GM18868 (cell line): ENCODE results near the gene C19orf12.
A peak's percentile ranks its signal among the peaks of the same experiment; 100 is the strongest.
"Not testable (repeated sequence)": the region's sequence is repeated elsewhere in the genome, so short reads cannot be mapped to it uniquely, and the experiment has no call there.

Experiments
- ATAC-seq: cut with Tn5 transposase; IDR thresholded peaks from one replicate; pipeline ENCODE4 v1.9.1; 2021; ENCODE audit warnings: mild to moderate bottlenecking, moderate library complexity; ENCODE audit not compliant: unreplicated experiment

Gene C19orf12

DNA sequence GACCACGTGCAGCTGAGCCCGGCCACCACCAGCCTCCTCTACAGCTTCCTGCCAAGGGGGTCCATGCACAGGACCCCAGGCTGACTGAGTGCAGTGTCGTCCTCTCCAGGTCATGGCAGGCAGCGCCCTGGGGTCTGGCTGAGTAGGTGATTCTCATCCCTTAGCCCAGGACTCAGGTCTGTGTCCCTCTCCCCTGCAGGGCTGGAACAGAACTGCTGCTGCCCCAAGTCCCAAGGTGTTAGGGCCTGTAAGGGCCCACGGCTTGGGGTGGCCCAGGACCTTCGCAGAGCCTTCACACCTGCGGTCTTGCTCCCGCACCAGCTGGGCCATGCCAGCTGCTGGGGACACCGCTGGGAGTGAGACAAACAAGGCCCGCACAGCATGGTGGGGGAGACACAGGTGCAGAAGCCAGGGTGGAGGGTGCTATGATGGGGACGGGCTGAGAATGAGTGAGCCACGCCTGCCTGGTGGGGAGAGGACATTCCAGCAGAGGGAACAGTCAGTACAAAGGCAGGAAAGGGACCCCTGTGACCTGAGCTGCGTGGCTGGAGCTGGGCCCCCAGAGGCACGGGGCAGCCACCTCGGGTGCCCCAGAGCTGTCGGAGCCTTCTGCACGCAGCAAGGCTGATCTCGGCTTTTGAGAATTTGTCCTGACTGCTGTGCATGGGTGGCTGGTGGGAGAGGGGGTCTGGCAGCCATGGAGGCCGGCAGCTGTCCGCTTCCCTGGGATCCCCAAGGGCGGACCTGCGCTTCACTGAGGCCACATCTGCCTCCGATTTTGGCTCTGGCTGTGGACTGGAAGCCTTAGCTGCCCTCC, 37.9 kb downstream of the C19orf12 start:
- no peak for ATAC-seq

DNA sequence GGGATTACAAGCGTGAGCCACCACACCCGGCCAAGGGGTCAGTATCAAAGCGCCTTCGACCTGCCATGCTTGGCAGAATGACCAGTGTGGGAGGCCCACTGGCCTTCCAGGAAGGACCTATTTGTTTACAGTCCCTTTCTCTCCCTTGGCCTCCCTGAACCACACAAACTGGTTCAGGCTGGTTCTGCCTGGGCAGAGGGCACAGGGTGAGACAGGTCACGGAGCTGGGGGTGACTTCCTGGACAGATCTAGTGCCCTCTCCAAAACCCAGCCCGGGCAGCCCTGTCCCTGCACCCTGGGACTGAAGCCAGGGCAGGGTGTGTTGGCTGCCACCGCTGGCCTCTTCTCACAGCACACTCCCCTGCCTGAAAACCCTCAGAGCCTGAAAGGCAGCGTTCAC, 38.5 kb downstream of the C19orf12 start:
- no peak for ATAC-seq

DNA sequence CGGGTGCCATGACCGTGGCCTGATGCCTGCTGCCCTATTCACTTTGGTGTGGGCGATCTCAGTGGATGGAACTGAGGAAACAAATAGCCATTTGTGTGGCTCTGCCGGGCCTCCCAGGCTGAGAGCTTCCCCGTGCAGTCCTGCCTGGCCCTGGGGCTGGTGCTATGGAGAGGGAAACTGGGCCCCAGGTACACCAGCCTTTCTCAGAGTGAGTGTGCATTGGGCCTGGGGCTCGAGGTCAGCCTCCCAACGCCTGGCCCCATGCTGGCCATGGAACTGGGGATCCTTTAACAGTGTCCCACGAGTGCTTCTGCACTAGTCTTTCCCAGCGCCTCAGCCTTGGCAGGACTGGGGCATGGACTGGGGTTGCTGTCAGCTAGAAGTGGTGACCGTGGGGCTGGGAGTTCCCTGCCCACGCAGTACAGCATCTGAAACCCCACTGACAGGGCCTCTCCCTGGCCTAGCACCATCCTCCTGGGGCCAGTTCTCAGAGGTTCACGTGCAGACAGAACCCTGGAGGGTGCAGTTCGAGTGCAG, 39.3 kb downstream of the C19orf12 start:
- no peak for ATAC-seq

DNA sequence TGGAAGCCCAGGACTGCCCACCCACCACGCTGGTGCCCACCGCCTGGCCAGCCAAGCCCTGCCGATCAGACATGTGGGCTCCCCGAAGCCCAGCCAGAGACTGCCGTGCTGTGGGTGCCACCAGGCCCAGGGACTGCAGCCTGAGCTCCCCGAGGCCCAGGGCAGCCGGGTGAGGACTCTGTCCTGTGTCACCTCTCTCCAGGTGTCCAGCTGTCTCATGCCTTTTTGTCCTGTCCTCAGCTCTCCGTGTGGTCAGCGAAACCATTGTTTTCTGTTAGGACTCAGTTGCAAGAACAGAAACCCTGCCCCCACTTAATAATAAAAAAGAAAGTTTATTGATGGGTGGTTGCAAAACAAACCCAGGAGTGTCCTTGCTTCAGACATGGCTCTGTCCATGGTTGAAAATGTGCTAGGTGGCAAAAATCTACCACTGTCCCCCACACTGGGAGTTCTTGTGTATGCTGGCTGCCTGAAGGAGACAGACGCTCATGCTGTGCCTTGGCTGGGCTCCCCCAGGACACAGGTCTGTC, 39.9 kb downstream of the C19orf12 start:
- no peak for ATAC-seq

DNA sequence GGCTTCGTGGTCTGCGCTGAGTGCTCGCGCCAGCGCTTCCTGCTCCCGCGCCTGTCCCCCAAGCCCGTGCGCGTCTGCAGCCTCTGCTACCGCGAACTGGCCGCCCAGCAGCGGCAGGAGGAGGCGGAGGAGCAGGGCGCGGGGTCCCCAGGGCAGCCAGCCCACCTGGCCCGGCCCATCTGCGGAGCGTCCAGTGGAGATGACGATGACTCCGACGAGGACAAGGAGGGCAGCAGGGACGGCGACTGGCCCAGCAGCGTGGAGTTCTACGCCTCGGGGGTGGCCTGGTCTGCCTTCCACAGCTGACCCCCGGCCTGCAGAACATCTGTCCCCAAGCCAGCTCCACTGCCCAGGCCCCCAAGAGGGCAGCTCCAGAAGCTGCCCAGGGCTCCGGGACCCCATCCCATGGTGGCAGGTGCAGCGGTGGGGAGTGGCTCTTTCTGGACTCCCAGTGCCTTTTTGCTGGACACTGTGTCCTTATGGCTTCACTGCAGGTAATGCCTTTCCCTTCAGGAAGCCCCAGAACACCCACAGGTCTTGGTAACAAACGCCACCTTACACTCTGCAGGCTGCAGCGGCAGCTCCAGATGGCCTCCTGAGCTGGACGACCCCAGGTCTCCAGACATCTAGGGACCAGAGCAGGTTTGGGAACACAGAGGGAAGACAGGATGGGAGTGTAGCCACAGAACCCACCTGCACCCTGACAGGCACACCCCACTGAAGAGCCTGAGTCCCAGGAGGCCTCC, 40.5 kb downstream of the C19orf12 start:
- ATAC-seq = no peak

DNA sequence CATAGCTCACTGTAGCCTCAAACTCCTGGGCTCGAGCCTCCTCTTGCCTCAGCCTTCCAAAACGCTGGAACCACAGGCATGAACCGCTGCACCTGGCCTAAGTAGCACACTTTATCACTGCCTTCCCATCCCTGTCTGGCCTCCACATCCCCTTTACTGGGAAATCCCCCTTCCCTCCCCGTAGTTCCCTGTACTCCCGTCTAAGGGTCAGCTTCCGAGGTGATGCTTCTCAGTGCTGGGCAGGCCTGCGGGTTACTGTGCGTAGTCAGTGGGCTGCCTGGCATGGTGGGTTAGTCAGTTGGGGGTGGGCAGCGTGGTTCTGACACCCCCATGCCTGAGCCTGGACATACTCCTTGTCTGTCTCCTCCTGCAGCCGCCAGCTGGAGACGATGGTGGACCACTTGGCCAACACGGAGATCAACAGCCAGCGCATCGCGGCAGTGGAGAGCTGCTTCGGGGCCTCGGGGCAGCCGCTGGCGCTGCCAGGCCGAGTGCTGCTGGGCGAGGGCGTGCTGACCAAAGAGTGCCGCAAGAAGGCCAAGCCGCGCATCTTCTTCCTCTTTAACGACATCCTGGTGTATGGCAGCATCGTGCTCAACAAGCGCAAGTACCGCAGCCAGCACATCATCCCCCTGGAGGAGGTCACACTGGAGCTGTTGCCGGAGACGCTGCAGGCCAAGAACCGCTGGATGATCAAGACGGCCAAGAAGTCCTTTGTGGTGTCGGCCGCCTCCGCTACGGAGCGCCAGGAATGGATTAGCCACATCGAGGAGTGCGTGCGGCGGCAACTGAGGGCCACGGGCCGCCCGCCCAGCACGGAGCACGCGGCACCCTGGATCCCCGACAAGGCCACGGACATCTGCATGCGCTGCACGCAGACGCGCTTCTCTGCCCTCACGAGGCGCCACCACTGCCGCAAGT, 41.4 kb downstream of the C19orf12 start:
- ATAC-seq = no peak

DNA sequence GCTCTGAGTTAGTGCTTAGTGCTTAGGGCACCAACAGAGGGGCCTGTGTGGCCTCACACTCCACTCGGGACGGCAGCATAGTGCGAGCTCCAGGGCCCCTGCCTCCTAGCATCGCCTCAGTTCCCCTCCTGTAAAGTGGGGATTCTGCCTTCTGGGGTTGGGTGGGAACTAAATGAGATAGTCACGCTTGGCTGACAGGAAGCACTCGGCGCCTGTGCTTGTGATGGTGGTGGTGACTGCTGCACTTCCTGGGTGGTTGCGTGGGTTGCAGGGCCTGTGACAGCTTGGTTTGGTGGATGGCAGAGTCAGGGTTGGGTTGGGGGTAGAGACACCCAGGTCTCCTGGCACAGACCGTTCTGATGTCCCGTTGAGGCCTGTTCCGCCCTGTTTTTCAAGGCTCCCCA, 42.1 kb downstream of the C19orf12 start:
- ATAC-seq = peak; percentile 46

DNA sequence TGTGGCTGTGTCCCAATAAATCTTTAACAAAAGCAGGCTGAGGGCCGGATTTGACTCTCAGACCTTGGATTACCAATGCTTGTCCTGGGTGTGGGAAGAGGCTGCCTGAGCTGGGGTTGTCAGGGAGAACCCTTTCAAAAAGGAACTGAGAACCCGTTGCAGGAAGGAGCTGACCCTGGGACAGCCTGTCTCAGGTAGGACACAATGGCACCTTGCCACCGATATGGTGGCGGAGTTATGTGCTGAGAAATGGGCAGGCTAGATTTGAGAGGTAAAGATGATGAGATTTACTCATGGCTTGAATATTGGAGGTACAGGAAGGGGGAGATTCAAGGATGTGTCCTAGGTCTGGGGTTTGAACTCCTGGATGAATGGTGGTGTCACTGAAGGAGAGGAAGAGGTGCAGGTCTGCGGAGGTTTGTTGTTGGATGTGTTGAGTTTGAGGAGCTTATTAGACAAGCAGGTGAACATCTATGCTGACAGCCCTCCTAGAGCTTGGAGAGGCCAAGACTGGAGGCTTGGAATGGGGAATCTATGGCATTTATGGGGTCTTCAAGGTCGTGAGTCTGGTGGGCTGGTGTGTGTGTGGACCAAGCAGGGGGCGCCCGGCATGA, 42.6 kb downstream of the C19orf12 start:
- ATAC-seq = no peak

DNA sequence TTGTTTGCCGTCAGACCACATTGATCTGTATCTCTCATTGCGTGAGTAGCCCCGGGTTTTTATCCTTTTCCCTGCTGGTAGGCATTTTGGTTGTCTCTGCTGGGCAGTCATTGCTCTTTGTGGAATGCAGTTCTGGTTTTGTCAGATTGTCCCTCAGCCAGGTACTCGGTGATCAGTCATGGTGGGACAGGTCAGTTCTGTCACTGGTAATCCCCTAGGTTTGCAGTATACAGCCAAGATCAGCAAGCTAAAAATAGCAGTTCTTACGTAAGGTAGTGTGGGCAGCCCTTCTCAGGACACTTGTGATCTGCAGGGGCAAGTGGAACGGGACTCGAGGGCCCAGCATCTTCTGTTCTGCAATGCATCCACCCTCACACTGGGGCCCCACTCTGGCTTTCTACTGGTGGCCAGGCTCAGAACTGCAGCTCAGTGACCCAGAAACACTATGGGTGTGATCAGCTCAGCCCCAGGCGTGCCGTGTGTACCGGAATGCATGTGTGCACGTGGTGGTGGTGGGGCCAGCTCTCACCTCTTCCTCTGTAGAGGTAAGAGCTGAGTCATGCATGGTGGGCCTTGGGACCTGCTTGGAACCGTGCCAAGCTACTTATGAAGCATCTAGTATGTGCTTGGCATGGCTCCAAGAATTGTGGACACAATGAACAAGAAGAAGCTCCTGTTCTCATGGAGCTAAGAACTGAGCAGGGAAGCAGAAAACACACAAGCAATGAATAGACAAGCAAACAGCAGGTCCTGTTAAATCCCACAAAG, 43.5 kb downstream of the C19orf12 start:
- peak; percentile 78 for ATAC-seq

DNA sequence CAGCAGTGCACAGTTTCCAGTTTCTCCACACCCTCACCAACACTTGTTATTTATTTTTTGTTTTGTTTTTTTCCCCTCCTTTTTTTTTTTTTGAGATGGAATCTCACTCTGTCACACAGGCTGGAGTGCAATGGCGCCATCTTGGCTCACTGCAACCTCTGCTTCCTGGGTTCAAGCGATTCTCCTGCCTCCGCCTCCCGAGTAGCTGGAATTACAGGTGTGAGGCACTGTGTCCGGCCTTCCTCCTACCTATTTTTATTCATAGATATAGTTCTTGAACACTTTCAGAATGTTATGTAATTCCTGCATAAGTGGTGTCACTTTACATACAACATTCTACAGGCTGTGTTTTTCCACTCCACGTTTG, 44.1 kb downstream of the C19orf12 start:
- ATAC-seq = not testable (repeated sequence)

DNA sequence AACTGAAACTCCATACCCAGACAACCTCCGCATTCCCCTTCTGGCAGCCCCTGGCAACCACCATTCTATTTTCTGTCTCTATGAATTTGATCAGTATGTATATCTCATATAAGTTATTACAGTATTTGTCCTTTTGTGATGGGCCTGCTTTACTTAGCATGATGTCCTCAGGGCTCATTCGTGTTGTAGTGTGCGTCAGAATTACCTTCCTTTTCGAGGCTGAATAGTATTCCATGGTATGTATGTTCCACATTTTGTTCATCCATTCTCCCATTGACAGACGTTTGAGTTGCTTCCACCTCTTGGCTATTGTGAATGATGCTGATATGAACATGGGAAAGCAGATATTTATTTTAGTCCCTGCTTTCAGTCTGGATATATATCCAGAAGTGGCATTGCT, 44.8 kb downstream of the C19orf12 start:
- no peak for ATAC-seq

DNA sequence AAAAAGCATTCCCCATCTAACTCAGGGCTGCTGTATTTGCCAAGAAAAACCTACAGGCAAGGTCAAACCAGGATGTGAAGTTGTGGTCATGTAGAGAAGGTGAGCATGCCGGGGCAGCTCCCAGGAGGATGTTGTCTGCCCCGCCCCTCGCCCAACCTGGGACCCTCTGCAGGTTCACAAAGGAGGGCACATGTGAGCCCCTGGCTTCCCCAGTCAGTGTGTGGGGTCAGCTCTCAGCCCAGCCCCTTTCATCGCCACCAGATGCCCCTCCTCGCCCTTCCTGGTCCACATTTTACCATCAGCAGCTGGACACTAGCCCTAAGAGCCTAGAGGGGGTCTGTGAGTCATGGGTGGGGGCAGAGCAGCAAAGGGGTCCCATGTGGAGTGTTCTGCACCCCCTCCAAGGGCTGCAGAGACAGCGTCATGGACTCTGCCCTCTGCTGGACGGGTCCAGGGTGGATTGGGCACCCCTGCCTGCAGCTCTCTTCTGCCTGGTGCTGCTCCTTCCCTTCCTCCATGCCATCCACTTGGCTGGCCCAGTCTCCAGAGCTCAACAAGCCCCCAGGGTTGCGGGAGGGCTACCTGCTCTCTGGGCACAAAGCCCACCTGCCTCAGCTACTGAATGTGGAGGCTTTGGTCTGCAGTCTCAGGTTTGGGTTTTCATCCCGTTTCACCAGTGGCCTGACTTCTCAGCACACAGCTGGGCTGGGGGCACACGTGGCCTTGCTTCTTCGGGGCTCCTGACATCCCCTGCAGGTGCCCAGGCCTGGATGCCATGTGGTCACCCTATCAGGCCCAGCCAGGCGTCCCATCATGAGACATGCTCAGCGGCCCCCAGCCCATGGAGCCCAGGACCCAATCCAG, 46.1 kb downstream of the C19orf12 start:
- no peak for ATAC-seq

DNA sequence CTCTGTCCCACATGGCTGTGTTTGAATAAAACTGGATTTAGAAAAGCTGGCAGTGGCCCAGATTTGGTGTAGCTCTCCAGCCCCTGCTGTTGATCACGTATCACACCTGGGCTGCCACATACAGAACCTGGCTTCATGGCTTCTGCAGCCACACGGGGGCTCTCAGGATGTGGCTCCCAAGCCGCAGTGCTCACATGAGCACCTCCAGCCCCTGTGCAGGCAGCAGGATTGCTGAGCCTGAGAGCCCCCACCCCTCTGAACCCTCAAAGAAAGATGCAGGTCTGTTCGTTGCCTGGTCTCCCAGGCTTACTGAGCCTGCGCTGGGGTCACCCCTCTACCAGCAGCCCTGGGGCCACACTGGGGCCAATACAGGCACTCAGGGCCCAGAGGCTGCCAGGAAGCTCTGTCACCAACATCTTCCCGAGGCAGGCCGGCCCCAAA, 47.1 kb downstream of the C19orf12 start:
- no peak for ATAC-seq

DNA sequence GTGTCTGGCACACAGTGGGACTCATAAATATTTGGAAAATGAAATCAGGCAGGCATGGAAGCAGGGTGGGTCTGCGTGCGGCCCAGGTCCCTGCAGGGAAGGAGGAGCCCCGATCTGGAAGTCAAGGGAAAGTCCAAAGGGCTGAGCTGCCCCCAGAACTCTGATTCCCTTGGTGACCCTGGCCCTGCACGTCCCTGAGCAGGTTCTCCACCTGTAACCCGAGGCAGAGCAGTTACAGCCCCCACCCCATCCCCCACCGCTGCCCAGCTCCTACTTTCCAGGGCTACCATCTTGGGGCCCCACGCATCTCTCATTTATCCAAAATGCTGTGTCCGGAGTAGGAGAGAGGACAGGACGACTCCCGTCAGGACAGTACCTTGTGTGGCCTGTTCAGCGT, 47.7 kb downstream of the C19orf12 start:
- ATAC-seq = no peak

DNA sequence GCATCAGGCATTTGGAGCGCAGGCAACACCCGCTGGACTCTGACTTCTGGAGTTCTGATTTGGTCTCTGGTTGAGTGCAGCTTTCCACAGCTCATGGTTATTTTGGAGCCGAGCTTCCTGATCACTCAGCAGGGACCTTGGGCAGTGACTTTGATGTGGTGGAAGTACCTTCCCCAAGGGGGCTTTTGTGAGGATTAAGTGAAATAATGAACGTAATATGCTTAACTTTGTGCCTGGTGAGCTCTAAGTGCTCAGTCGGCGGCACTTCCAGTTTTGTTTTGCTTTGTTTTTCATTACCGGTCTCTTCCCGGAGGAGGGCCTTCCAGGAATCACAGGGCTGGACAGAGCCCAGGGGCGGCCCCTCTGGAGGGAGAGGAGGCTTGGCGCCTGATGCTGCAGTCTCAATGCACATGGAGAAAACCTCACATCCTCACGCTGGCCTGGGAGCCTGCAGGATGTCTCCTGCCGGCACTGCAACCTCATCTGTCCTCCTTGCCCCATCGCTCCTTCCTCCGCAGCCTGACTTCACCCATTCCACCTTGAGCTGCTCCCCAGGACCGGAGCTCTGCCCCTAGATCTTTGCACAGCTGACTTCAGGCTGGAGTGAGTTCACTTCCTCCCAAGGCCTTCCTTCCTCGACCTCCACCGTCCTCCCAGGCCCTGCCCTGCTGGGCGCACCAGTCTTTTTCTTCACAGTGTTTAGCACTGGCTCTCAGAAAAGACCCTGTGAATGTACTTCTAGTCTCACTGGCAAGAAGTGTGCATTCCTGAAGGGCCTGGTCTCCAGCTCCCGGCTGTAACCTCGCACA, 48.3 kb downstream of the C19orf12 start:
- ATAC-seq = no peak

DNA sequence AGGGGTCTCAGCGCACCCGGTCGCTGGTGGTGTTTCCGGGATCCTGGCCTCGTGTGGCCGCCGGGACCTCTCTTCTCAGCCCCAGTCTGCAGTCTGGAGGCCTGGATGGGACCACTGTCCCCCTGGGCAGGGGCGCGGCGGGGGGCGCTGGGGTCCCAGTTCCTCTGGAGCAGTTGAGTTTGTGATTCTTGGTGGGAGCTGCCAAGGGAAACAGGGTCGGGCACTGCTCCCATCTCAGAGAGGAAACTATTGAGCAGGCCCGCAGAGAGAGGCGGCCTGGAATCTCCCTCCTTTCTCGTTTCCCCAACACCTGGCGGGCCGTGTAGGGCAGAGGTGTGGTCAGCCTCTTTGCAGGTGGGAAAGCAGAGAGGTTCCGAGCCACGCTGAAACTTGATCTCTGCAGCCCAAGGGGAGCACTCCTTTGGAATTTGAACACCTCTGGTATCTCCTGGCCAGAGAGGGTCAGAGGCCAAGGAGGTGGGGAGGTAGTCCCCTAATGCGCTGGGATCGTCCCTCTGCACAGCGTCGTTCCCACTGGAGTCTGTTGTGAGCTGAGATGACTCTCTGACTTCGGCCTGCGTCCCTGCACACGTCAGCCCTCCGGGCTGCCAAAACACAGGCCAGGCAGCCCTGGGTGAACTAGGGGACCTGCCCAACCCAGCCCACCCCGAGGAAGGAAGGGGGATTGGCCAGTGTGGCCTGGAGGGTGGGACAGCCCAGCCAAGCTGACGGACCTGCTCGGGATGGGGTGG, 49.1 kb downstream of the C19orf12 start:
- ATAC-seq = peak; percentile 31

DNA sequence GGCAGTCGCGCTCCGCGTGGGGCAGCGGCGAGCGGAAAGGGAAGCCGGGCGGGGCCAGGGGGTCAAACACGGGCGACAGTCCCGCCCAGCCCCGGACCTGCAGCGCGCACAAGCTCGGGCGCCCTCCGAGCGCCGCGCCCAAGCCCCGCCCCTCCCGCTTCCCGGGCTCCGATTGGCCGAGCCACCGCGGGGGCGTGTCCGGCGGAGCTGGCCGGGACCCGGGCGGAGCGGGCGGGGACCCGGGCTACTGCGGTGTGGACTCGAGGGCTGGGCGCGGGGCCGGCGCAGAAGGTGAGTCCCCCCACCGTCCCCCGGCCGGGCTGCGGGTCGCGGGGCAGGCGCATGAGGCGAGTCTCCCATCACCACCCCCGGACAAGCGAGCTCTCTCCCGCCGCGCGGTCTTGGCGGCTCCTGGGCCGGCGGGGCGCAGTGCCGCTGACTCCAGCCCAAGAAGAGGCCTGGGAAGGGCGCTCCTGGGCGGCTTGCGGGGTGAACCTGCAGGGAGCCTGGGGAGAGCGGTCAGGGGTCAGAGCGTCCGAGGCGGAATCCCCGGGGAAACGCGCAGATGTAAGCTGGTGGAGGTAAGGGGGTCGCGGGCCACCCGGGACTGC, 49.7 kb downstream of the C19orf12 start, which contains the start of gene PLEKHF1:
Gene PLEKHF1 (plus strand): TSS at position 247 of the 611 bp plus-strand sequence. CDS start 8,379 bp downstream, outside the sequence.
- peak; percentile 89 for ATAC-seq
